PC-3 (cell line): Measurements from ENCODE around the gene LRPPRC. TPM values are rescaled to one million over a fixed set of nuclear protein-coding genes. Genes with fewer than 3 reads are reported as not detected.
"Not testable (repeated sequence)": the region's sequence is repeated elsewhere in the genome, so short reads cannot be mapped to it uniquely, and the experiment has no call there.

ENCODE experiments used
- ATAC-seq: fragments of 200-7000 bp; cut with Tn5 transposase; 2 replicates; pipeline ENCODE4 v1.9.1; 2020; ENCODE audit warnings: mild to moderate bottlenecking, moderate library complexity
- BruUV-seq: library from RNA; stranded (reverse); fragments of 400-500 nt; replicated peaks from 2 replicates; lab custom pipeline; 2021; lab: Mats Ljungman, UMichigan
- CTCF ChIA-PET: fragments of 300-600 bp; sonication (Branson Sonifier 250); formaldehyde crosslinking; loops from one replicate; lab custom pipeline; 2022; ENCODE audit warnings: antibody characterized with exemption; lab: Charles Lee
- POLR2A ChIA-PET: fragments of 300-600 bp; sonication (Branson Sonifier 250); formaldehyde crosslinking; loops from one replicate; lab custom pipeline; 2022; ENCODE audit warnings: antibody characterized with exemption; ENCODE audit not compliant: unreplicated experiment; lab: Charles Lee
- DNase-seq: peaks from one replicate; pipeline ENCODE4 v3.0.0-alpha.2; 2015
- H2AFZ ChIP-seq: fragments of 300-600 bp; sonication (generic); 2 replicates; pipeline ENCODE4 v1.6.0; 2016; ENCODE audit warnings: antibody characterized with exemption, low read length
- H3F3A ChIP-seq: fragments of 300-600 bp; sonication (generic); one replicate; pipeline ENCODE4 v1.6.0; 2017; ENCODE audit warnings: antibody characterized with exemption, low read length, control low read depth, mild to moderate bottlenecking; ENCODE audit not compliant: unreplicated experiment
- H3K27ac ChIP-seq: fragments of 300-600 bp; sonication (generic); 2 replicates; pipeline ENCODE4 v1.5.1; 2016; ENCODE audit warnings: mild to moderate bottlenecking, low read length
- H3K27me3 ChIP-seq: fragments of 300-600 bp; sonication (generic); 2 replicates; pipeline ENCODE4 v1.6.1; 2016; ENCODE audit warnings: low read length, mixed read lengths
- H3K36me3 ChIP-seq: fragments of 300-600 bp; sonication (generic); 2 replicates; pipeline ENCODE4 v1.6.1; 2016; ENCODE audit warnings: low read depth, mixed run types, low read length, mixed read lengths
- H3K4me1 ChIP-seq: fragments of 300-600 bp; sonication (generic); 2 replicates; pipeline ENCODE4 v1.5.1; 2016; ENCODE audit warnings: low read length; ENCODE audit not compliant: insufficient read depth
- H3K4me2 ChIP-seq: fragments of 300-600 bp; sonication (generic); 2 replicates; pipeline ENCODE4 v1.6.0; 2016; ENCODE audit warnings: low read length
- H3K4me3 ChIP-seq: fragments of 300-600 bp; sonication (generic); 2 replicates; pipeline ENCODE4 v1.5.1; 2016; ENCODE audit warnings: mild to moderate bottlenecking, low read length, mixed read lengths
- H3K79me2 ChIP-seq: fragments of 300-600 bp; sonication (generic); 2 replicates; pipeline ENCODE4 v1.6.1; 2017; ENCODE audit warnings: low read length, mixed read lengths
- H3K9ac ChIP-seq: fragments of 300-600 bp; sonication (generic); 2 replicates; pipeline ENCODE4 v1.6.0; 2016; ENCODE audit warnings: mild to moderate bottlenecking, low read length
- H3K9me2 ChIP-seq: fragments of 300-600 bp; sonication (generic); replicated peaks from 2 replicates; pipeline ENCODE4 v1.6.1; 2016; ENCODE audit warnings: mixed run types, low read length, mixed read lengths
- H3K9me3 ChIP-seq: fragments of 300-600 bp; sonication (generic); 2 replicates; pipeline ENCODE4 v1.6.1; 2016; ENCODE audit warnings: low read length, mixed read lengths
- H4K20me1 ChIP-seq: fragments of 300-600 bp; sonication (generic); 2 replicates; pipeline ENCODE4 v1.6.1; 2016; ENCODE audit warnings: low read length, mixed read lengths
- EZH2 ChIP-seq: fragments of 300-600 bp; sonication (generic); IDR thresholded peaks from one replicate; pipeline ENCODE4 v1.6.1; 2017; ENCODE audit warnings: antibody characterized with exemption, mild to moderate bottlenecking, low read length; ENCODE audit not compliant: unreplicated experiment
- EZH2phosphoT487 ChIP-seq: fragments of 300-600 bp; sonication (generic); IDR thresholded peaks from 2 replicates; pipeline ENCODE4 v1.6.1; 2018; ENCODE audit warnings: mild to moderate bottlenecking, antibody characterized with exemption, low read length, borderline replicate concordance
- intact Hi-C: fragments of 100-400 bp; cut with micrococcal nuclease; formaldehyde crosslinking; loops from 2 replicates; pipeline ENCODE4 v1.9.0; 2023
- total RNA-seq: library from RNA; depleted of rRNA; stranded (reverse); fragments of >200 nt; gene quantifications from 2 replicates; pipeline ENCODE4 v1.2.3, GENCODE V29; 2014
- TF ChIP-seq, protein P1 (sequence below): fragments of 300-600 bp; sonication (generic); conservative IDR thresholded peaks from 2 replicates; pipeline ENCODE4 v1.5.1; 2017; ENCODE audit warnings: antibody characterized with exemption, low read depth, mild to moderate bottlenecking, low read length

The LRPPRC gene
- total RNA-seq, 1 experiment from 2014 or later: 94.8 TPM

DNA sequence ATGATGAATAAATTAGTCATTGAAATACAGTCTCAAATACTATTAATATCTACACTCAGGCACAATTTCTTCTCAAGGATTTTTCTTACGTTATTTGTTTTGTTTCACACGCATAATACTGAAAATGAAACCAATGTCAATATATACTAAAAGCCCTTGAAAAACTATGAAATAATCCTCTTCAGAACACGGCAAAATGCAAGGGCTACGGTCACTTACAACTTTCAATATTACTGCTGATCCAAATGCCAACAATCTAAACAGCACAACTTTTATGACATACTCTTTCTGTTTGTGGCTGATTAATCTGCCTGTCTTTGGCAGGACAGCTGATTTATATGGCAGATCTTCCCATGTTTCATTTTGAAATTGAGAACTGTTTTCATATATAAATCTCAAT lies 68.3 kb downstream of the LRPPRC start:
- BruUV-seq: no TSS peak
- H3K4me1 ChIP-seq: no peaks in the 10 kb centered on the region
- peaks cover 64% of the 10 kb centered on the region for H3K36me3 ChIP-seq
- DNase-seq: no peak
- TF ChIP-seq, protein P1, sequence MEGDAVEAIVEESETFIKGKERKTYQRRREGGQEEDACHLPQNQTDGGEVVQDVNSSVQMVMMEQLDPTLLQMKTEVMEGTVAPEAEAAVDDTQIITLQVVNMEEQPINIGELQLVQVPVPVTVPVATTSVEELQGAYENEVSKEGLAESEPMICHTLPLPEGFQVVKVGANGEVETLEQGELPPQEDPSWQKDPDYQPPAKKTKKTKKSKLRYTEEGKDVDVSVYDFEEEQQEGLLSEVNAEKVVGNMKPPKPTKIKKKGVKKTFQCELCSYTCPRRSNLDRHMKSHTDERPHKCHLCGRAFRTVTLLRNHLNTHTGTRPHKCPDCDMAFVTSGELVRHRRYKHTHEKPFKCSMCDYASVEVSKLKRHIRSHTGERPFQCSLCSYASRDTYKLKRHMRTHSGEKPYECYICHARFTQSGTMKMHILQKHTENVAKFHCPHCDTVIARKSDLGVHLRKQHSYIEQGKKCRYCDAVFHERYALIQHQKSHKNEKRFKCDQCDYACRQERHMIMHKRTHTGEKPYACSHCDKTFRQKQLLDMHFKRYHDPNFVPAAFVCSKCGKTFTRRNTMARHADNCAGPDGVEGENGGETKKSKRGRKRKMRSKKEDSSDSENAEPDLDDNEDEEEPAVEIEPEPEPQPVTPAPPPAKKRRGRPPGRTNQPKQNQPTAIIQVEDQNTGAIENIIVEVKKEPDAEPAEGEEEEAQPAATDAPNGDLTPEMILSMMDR: no peak
- TF ChIP-seq EZH2phosphoT487 (no peak), EZH2 (no peak)
- no peaks in the 10 kb centered on the region for H3F3A ChIP-seq
- H3K4me2 ChIP-seq: no peak overlapping the region
- no peaks in the 10 kb centered on the region for H3K9me2 ChIP-seq
- no peak overlapping the region for H2AFZ ChIP-seq
- no peaks in the 10 kb centered on the region for H3K27me3 ChIP-seq
- no peak overlapping the region for H3K4me3 ChIP-seq
- H3K79me2 ChIP-seq: no peaks in the 10 kb centered on the region
- ATAC-seq: no peak
- no peaks in the 10 kb centered on the region for H3K9me3 ChIP-seq
- H4K20me1 ChIP-seq: no peaks in the 10 kb centered on the region
- H3K9ac ChIP-seq: no peak overlapping the region
- ChIA-PET POLR2A (no interaction called here), CTCF (no interaction called here)
- intact Hi-C loops: no loop called here
- no peak overlapping the region for H3K27ac ChIP-seq

DNA sequence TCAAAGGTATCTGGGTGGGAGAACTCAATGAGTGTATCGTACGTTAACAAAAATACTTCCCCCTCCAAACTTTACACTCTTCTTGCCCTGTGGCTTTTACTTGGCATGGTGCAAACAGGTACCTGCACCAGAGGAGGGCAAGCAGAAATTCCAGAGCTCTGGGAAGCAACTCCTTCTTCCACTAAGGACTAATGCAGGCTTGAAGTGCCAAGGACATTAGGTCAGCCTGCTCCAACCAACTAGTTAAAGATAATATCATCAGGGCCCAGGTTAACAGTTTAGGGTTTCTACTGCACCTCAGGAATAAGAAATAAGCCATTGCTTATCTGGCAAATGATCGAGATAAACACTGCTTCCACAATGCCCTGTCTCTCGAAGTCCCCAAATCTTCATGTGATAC lies 70.4 kb downstream of the LRPPRC start:
- H3K9me3 ChIP-seq: no peaks in the 10 kb centered on the region
- no peaks in the 10 kb centered on the region for H3K9me2 ChIP-seq
- DNase-seq: no peak
- CTCF ChIA-PET: no interaction called here
- no peaks in the 10 kb centered on the region for H3K27me3 ChIP-seq
- H2AFZ ChIP-seq: no peak overlapping the region
- no peak overlapping the region for H3K9ac ChIP-seq
- no peak overlapping the region for H3K4me2 ChIP-seq
- BruUV-seq: no TSS peak
- H3F3A ChIP-seq: no peaks in the 10 kb centered on the region
- H3K4me1 ChIP-seq: no peaks in the 10 kb centered on the region
- peaks cover 56% of the 10 kb centered on the region for H3K36me3 ChIP-seq
- POLR2A ChIA-PET: no interaction called here
- no peak overlapping the region for H3K4me3 ChIP-seq
- no peak overlapping the region for H3K27ac ChIP-seq
- H4K20me1 ChIP-seq: no peaks in the 10 kb centered on the region
- ATAC-seq: no peak
- no peaks in the 10 kb centered on the region for H3K79me2 ChIP-seq
- TF ChIP-seq EZH2phosphoT487 (no peak), EZH2 (no peak)
- TF ChIP-seq, protein P1: no peak
- intact Hi-C loops: no loop called here

DNA sequence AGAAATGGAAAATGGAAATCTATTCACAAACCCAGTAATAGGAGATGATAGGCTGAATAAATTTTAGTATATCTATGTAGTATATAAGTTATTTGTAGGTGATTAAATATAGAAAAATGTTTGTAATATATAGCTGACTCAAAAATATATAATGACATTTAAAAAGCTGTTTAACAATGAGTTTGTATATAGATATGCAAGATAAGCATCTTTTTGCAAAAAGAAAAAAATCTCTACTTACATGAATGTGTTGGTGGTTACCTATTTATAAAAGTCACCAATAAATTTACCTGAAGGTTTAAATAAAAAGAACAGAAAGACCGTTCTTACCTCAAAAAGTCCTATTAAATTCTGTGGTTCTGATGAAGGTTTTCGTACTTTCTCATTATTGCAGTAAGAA lies 71.3 kb downstream of the LRPPRC start:
- intact Hi-C loops: no loop called here

DNA sequence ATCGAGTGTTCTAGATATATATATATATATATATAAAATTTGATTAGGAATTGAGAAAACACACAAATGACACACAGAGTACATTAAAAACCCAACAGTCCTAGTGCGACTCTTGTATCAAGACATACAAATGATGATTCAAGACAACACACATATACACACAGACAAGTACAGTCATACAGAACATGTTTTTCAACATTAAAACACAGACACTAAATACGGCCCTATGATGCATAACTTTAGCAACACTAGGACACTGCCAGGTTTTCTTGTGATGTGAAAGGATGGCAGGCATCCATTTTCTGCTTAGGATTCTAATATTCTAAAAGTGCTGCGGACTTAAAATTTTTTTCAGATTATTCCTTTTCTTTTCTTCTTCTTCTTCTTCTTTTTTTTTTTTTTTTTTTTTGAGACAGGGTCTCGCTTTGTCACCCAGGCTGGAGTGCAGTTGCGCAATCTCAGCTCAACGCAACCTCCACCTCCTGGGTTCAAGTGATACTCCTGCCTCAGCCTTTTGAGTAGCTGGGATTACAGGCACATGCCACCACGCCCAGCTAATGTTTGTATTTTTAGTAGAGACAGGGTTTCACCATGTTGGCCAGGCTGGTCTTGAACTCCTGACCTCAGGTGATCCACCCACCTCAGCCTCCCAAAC lies 84.5 kb downstream of the LRPPRC start:
- H3F3A ChIP-seq, CTCF ChIA-PET, H3K9ac ChIP-seq, H3K4me1 ChIP-seq, H3K27ac ChIP-seq, H3K9me3 ChIP-seq, H2AFZ ChIP-seq, H4K20me1 ChIP-seq, H3K4me3 ChIP-seq, H3K27me3 ChIP-seq, H3K79me2 ChIP-seq, H3K9me2 ChIP-seq, intact Hi-C loops, POLR2A ChIA-PET, BruUV-seq, DNase-seq, ATAC-seq, H3K4me2 ChIP-seq: not testable (repeated sequence)
- peaks cover 49% of the 10 kb centered on the region for H3K36me3 ChIP-seq

More for the DNA sequence above, 71.3 kb downstream of the LRPPRC start:
- TF ChIP-seq, protein P1: no peak
- no peak for TF ChIP-seq EZH2phosphoT487
- TF ChIP-seq EZH2: no peak
- POLR2A ChIA-PET: no interaction called here
- DNase-seq: no peak
- BruUV-seq: no TSS peak
- no peaks in the 10 kb centered on the region for H3K27me3 ChIP-seq
- no peaks in the 10 kb centered on the region for H3K9me2 ChIP-seq
- CTCF ChIA-PET: no interaction called here
- no peaks in the 10 kb centered on the region for H4K20me1 ChIP-seq
- no peak for ATAC-seq
- H3F3A ChIP-seq: no peaks in the 10 kb centered on the region
- H3K9ac ChIP-seq: no peak overlapping the region
- no peaks in the 10 kb centered on the region for H3K79me2 ChIP-seq
- H3K4me2 ChIP-seq: no peak overlapping the region
- H3K4me1 ChIP-seq: no peaks in the 10 kb centered on the region
- no peaks in the 10 kb centered on the region for H3K9me3 ChIP-seq
- H2AFZ ChIP-seq: no peak overlapping the region
- H3K27ac ChIP-seq: no peak overlapping the region
- peaks cover 55% of the 10 kb centered on the region for H3K36me3 ChIP-seq
- H3K4me3 ChIP-seq: no peak overlapping the region
